HUES64 (cell line): ENCODE data around the gene CD9.

Experiments used
- H3K27ac ChIP-seq: 2 replicates; pipeline ENCODE4 v1.7.0; 2013; ENCODE audit warnings: low read depth, low read length, inconsistent platforms
- H3K27me3 ChIP-seq: 2 replicates; pipeline ENCODE4 v1.6.1; 2013; ENCODE audit warnings: mild to moderate bottlenecking, low read length; ENCODE audit not compliant: insufficient read depth
- H3K36me3 ChIP-seq: 2 replicates; pipeline ENCODE4 v1.6.1; 2013; ENCODE audit warnings: mild to moderate bottlenecking, low read length; ENCODE audit not compliant: insufficient read depth
- H3K4me1 ChIP-seq: 2 replicates; pipeline ENCODE4 v1.6.1; 2013; ENCODE audit warnings: mild to moderate bottlenecking, low read length, moderate library complexity; ENCODE audit not compliant: insufficient read depth
- H3K4me3 ChIP-seq: 2 replicates; pipeline ENCODE4 v1.5.1; 2013; ENCODE audit warnings: mild to moderate bottlenecking, low read length, moderate library complexity
- H3K9ac ChIP-seq: 2 replicates; pipeline ENCODE4 v1.6.1; 2013; ENCODE audit warnings: mild to moderate bottlenecking, low read depth, low read length
- H3K9me3 ChIP-seq: 2 replicates; pipeline ENCODE4 v1.6.1; 2013; ENCODE audit warnings: low read depth, low read length; ENCODE audit not compliant: insufficient read depth
- WGBS: fragments of 150-250, 120-280 bp; methylation state at CpG from one replicate; pipeline ENCODE4 v1.1.7; 2013; ENCODE audit warnings: missing lambda C conversion rate; 5-methylcytosine and 5-hydroxymethylcytosine counted together

CD9 gene

DNA sequence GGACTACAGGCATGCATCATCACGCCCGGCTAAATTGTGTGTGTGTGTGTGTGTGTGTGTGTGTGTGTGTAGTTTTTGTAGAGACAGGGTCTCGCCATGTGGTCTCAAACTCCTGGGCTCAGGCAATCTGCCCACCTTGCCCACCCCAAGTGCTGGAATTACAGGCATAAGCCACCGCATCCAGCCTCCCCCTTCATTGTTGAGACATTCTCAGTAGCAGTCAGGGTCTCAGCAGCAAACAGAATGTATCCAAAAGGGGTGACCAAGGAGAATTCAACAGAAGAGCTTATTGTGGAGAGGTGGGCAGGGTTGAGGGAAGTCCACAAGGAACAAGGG lies 73.0 kb downstream of the CD9 start:
- Histone ChIP-seq H3K27ac (no peak overlapping the region), H3K9ac (no peak overlapping the region), H3K36me3 (no peaks in the 10 kb centered on the region), H3K9me3 (no peaks in the 10 kb centered on the region), H3K4me3 (no peak overlapping the region), H3K4me1 (peaks cover 45% of the 10 kb centered on the region), H3K27me3 (no peaks in the 10 kb centered on the region; the same call in 1 of the 2 replicates)
- 85% methylated on average over 4 of the region's 4 CpGs for WGBS

DNA sequence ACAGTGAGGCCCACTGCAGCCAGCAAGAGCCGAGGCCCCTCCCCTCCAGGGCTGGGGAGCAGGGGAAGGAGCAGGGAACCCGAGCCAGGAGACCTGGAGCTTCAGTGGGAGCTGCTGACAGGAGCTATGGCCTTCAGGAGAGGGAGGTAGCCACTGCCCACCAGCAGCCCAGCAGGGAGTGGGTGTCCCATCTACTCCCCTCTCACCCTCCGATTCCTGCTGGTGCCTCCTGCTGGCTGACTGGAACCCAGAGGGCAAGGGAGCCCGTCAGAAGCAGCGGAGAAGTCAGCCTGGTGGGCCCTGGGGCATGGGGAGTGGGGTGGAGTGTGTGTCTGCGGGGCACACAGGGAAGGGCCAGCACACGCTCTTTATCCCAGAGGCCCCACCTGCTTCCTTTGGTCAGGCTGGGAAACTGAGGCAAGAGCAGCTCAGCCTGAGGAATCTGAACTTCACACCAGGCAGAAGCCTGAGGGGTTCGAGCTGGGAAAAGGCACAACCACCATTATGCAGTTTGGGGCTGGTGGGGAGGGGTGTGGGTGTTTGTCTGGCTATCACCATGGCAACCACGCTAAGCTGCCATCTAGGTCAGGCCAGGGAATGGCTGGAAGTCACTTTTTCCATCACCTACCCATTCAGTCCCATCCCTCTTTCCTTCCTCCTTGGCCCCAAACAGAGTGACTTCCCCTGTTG lies 73.5 kb downstream of the CD9 start:
- no peak overlapping the region for H3K9ac ChIP-seq
- 77% methylated on average over 9 of the region's 9 CpGs for WGBS

DNA sequence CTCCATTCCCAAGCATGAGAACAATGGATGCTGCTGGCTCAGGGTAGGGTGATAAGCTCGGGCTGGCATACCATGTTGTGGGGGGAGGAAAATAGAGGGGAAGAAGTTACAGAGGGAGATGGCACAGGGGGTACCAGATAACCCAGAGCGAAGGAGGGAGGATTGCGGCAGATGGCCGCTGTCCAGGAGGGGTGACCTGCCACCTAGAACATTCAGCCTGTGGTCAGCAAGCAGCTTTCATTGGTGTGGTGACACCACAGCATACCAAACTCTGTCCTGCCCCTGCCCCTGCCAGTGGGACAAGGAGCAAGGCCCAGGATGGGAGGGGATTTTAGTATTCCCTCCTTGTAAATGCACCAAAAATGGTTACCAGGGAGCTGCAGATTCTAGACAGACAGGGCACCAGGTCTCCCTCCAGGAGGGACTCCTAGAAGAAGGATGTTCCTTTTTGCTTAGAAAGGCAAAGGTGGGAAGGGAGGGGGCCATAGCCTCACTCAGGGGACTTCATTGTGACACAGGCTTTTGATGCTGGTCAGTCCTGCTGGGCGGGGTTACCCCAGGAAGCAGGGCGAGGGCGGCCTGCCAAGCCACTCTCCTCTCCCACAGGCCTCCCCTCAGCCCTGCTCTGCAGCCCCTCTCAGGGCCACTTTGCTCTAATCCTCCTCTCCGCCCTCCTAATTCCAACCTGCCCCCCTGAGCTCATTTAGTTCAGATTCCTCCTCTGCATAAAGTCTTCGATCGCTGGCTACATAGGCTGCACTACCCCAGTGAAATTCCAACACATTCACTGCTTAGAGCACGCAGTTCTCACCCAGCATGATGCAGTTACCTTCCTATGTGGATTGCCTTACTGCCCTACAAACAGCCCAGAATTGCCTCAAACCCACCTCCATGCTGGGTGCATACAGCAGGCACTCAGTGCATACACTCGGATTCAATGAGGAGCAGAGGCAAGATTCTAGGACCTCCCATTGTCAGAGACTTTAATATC lies 74.3 kb downstream of the CD9 start:
- Histone ChIP-seq H3K4me3 (no peak overlapping the region), H3K36me3 (no peaks in the 10 kb centered on the region), H3K9me3 (no peaks in the 10 kb centered on the region), H3K4me1 (peaks cover 43% of the 10 kb centered on the region), H3K27me3 (no peaks in the 10 kb centered on the region; the same call in 1 of the 2 replicates), H3K27ac (no peak overlapping the region), H3K9ac (0 out of 2 replicates have a peak overlapping the region, but pooled peaks have one; percentile 6)
- 54% methylated on average over 12 of the region's 12 CpGs for WGBS

More for the DNA sequence above, 73.5 kb downstream of the CD9 start:
- no peak overlapping the region for H3K27ac ChIP-seq
- no peaks in the 10 kb centered on the region for H3K36me3 ChIP-seq
- no peaks in the 10 kb centered on the region for H3K9me3 ChIP-seq
- H3K27me3 ChIP-seq: no peaks in the 10 kb centered on the region; the same call in 1 of the 2 replicates
- H3K4me1 ChIP-seq: peaks cover 41% of the 10 kb centered on the region
- H3K4me3 ChIP-seq: no peak overlapping the region

DNA sequence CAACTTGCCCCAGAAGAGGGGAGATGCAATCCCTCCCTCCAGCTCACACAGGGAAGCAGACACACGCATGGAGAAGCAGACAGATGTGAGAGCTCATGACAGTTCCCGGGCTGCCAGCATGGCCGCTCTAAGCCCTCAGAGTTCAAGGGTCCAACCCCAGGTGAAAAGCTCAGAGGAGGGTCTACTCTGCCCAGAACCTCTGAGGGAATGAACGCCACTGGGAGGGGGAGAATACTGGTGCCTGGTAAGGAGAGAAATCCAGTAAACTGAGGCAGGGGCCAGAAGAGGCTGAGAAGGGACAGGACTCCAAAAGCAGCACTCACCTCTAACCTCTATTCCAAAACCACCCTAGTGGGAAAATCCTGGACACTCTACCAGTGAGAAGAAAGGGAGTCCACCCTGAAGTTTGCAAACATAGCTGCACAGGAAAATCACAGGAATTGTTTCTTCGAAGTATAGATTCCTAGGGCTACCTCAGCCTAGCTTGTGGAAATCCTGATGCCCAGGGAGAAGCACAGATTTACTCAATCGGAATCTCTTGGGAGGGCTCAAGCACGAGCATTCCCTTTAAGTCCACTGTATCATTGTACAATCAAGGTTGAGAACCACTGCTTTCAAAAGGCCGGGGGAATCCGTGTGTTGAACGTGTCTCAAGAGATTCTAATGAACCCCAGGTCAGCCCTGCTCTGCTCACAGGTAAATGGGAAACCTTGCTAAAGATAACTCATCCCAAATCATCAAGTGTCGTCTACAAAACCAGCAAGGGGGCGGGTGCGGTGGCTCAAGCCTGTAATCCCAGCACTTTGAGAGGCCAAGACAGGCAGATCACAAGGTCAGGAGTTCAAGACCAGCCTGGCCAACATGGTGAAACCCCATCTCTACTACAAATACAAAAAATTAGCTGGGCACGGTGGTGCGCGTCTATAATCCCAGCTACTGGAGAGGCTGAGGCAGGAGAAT lies 76.0 kb downstream of the CD9 start:
- Histone ChIP-seq H3K9ac (no peak overlapping the region), H3K9me3 (no peaks in the 10 kb centered on the region), H3K36me3 (no peaks in the 10 kb centered on the region), H3K27ac (no peak overlapping the region), H3K4me1 (peaks cover 53% of the 10 kb centered on the region), H3K4me3 (no peak overlapping the region), H3K27me3 (no peaks in the 10 kb centered on the region; the same call in 1 of the 2 replicates)
- WGBS: 80% methylated on average over 16 of the region's 16 CpGs

DNA sequence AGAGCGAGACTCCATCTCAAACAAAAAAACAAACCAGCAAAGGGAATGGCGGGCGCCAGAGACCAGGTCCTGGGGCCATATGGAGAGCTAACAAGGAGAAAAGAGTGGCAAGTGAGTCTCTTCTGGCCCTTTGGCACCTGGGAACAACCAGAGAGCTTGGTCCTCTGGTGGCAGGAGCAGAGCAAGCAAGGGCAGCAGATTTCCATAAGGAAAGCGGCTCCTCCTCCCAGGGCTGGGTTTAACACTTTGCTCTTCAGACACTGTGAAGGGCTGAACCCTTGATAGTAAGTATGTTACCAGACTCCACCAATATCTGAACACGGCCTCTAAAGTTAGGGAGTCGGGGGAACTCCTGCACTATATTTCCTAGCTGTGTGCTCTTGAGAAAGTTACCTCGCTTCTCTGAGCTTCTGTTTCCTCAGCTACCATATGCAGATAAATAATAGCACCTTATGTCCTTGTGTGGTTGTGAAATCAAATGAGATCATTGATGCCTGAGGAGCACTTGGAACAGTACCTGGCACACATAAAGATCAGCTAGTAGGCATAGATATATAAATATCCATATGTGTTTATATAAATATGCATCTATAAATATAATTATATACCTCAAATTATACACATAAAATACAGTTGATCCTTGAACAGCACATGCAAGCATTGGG lies 76.9 kb downstream of the CD9 start:
- H3K9ac ChIP-seq: no peak overlapping the region
- no peaks in the 10 kb centered on the region; the same call in 1 of the 2 replicates for H3K27me3 ChIP-seq
- no peak overlapping the region for H3K4me3 ChIP-seq
- H3K36me3 ChIP-seq: no peaks in the 10 kb centered on the region
- H3K4me1 ChIP-seq: peaks cover 53% of the 10 kb centered on the region
- 73% methylated on average over 6 of the region's 7 CpGs for WGBS
- H3K9me3 ChIP-seq: no peaks in the 10 kb centered on the region
- no peak overlapping the region for H3K27ac ChIP-seq

DNA sequence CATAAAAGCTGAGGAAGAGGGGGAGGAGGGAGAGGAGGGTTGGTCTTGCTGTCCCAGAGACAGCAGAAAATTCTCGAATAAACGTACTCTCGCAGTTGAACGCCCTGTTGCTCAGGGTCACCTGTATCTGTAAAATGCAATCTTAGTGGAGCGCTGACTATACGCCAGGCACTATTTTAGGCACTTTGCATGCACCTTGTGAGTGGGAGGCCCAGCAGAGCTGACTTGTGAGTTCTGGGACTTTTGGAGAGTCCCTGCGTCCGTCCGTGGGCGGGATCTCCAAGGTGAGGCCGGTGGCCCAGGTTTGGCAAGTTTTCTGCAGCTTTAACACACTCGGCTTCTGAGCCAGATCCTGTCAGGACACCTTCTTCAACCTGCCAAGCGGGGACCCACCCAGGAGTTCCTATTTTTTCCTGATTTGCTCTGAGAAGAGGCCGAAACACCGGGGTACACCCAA lies 77.8 kb downstream of the CD9 start:
- H3K9me3 ChIP-seq: no peaks in the 10 kb centered on the region
- no peaks in the 10 kb centered on the region for H3K36me3 ChIP-seq
- no peaks in the 10 kb centered on the region; the same call in 1 of the 2 replicates for H3K27me3 ChIP-seq
- peak overlapping the region; percentile 83 for H3K9ac ChIP-seq
- peak overlapping the region; percentile 56 for H3K4me3 ChIP-seq
- H3K4me1 ChIP-seq: peaks cover 44% of the 10 kb centered on the region
- 53% methylated on average over 15 of the region's 15 CpGs for WGBS
- peak overlapping the region; percentile 57 for H3K27ac ChIP-seq

DNA sequence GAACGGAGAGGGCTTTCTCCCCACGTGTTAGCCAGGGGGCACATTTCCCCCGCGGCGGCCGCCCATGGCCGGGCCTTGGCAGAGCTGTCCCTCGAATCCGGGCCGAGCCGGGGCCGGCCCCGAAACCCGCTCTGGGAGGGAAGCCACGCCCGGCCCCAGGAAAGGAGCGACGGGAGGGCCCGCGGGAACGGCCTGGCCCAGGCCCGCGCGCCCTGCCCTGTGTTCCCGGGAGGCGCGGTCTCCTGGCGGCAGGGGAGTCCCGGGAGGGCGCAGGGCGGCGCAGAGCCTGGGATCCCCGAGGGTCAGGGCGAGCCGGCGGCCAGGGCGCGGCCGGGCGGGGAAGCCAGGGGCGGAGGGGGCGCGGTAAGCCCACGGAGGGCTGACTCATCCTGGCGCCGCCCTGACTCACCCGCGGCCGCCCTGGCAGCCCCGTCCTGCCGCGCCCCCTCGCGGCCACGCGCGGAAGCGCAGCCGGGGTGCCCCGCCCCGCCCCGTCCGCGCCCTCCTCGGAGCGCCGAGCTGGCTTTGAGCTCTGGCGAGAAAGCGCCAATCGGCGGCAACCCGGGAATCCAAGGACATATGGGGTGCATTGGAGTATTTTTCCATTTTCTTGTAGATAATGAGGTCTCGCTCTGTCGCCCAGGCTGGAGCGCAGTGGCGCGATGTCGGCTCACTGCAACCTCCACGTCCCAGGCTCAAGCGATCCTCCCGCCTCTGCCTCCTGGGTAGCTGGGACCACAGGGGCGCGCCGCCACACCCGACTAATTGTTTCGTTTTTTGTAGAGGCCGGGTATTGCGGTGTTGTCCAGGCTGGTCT lies 78.4 kb downstream of the CD9 start:
- H3K27me3 ChIP-seq: no peaks in the 10 kb centered on the region; the same call in 1 of the 2 replicates
- no peaks in the 10 kb centered on the region for H3K9me3 ChIP-seq
- peaks cover 38% of the 10 kb centered on the region for H3K4me1 ChIP-seq
- H3K9ac ChIP-seq: peak overlapping the region; percentile 83
- 12% methylated on average over 88 of the region's 88 CpGs for WGBS
- H3K27ac ChIP-seq: peak overlapping the region; percentile 57
- H3K36me3 ChIP-seq: no peaks in the 10 kb centered on the region
- peak overlapping the region; percentile 56 for H3K4me3 ChIP-seq

DNA sequence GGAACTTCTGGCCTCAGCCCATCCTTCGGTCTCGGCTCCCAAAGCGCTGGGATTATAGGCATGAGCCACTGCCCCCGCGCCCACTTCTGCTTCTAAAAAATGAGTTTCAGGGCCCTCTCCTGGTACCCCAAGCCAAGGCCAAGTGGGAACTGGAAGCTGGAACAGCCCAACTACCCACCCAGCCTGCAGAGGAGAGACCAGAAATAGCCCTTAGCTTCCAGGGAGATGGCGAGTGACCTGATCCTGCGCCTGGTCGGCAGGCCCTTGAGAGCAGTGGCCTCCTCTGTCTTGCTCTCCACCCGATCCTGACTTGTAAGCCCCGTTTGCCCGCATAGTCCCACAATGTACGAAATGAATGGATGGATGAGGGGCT lies 79.0 kb downstream of the CD9 start:
- no peak overlapping the region for H3K4me3 ChIP-seq
- peaks cover 32% of the 10 kb centered on the region for H3K4me1 ChIP-seq
- 89% methylated on average over 12 of the region's 12 CpGs for WGBS
- H3K27ac ChIP-seq: no peak overlapping the region
- no peaks in the 10 kb centered on the region for H3K9me3 ChIP-seq
- H3K9ac ChIP-seq: no peak overlapping the region
- no peaks in the 10 kb centered on the region; the same call in 1 of the 2 replicates for H3K27me3 ChIP-seq
- H3K36me3 ChIP-seq: no peaks in the 10 kb centered on the region

DNA sequence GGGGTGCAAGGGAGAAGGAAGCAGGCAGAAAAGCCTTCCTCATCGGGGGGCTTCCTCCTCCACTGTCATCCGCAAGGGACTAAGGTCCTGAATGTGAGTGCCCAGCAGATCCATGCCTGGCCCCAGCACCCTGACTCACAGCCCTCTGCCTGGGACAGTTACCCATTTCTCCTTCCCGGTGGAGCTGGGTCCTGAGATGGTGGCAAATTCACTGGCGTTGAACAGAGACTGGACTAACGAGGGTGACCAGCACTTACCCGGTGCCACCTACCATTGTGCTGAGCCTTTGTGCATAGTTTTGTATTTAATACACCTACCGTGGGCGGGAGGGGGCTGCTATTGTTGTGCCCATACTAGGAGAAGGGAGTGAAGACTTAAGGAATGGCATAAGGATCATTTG lies 79.4 kb downstream of the CD9 start:
- Histone ChIP-seq H3K4me3 (no peak overlapping the region), H3K36me3 (no peaks in the 10 kb centered on the region), H3K4me1 (peaks cover 29% of the 10 kb centered on the region), H3K9ac (no peak overlapping the region), H3K27ac (no peak overlapping the region; the same call in 1 of the 2 replicates), H3K9me3 (no peaks in the 10 kb centered on the region), H3K27me3 (no peaks in the 10 kb centered on the region; the same call in 1 of the 2 replicates)
- WGBS: 72% methylated on average over 8 of the region's 8 CpGs
